H1 (cell line): ENCODE data around the gene DIPK1B. TPM values are rescaled to one million over a fixed set of nuclear protein-coding genes. Genes with fewer than 3 reads are reported as not detected.

ENCODE experiments used
- CTCF ChIA-PET: fragments of 300-600 bp; sonication (Branson Sonifier 250); formaldehyde crosslinking; loops from one replicate; lab custom pipeline; 2021; ENCODE audit not compliant: partially characterized antibody; lab: Charles Lee
- POLR2A ChIA-PET: fragments of 300-600 bp; sonication (Branson Sonifier 250); formaldehyde crosslinking; loops from one replicate; lab custom pipeline; 2021; ENCODE audit warnings: inconsistent platforms; ENCODE audit not compliant: partially characterized antibody; lab: Charles Lee
- DNase-seq, 2 experiments: peaks; one replicate each; pipeline versions ENCODE4 v3.0.0 to v3.0.0-alpha.2; 2010 to 2022; ENCODE audit warnings: low spot score in 2 of 2, low read depth in 1 of 2, mixed read lengths in 1 of 2
- FAIRE-seq: peaks from 2 replicates; lab custom pipeline; 2011; peaks lifted over from hg19 to GRCh38; lab: Jason Lieb, UNC
- H2AFZ ChIP-seq: 2 replicates; pipeline ENCODE4 v1.8.1; 2012; ENCODE audit warnings: low read length, inconsistent platforms
- H2AK5ac ChIP-seq: 2 replicates; pipeline ENCODE4 v1.6.1; 2013; ENCODE audit warnings: low read depth, low read length
- H2BK120ac ChIP-seq: replicated peaks from 2 replicates; pipeline ENCODE3; 2013; ENCODE audit warnings: low read depth, low read length, inconsistent platforms
- H2BK12ac ChIP-seq: 2 replicates; pipeline ENCODE4 v1.6.1; 2013; ENCODE audit warnings: low read depth, low read length
- H2BK15ac ChIP-seq: 2 replicates; pipeline ENCODE4 v1.6.1; 2013; ENCODE audit warnings: low read length
- H2BK20ac ChIP-seq: 2 replicates; pipeline ENCODE4 v1.6.1; 2013; ENCODE audit warnings: low read length
- H2BK5ac ChIP-seq: 2 replicates; pipeline ENCODE4 v1.6.1; 2013; ENCODE audit warnings: low read depth, low read length
- H3K14ac ChIP-seq: 2 replicates; pipeline ENCODE4 v1.6.1; 2013; ENCODE audit warnings: inconsistent platforms; ENCODE audit not compliant: insufficient read length
- H3K18ac ChIP-seq: 2 replicates; pipeline ENCODE4 v1.6.1; 2013; ENCODE audit warnings: low read length; ENCODE audit errors: extremely low read depth
- H3K23ac ChIP-seq: 2 replicates; pipeline ENCODE4 v1.6.1; 2013; ENCODE audit warnings: inconsistent platforms; ENCODE audit not compliant: insufficient read length
- H3K23me2 ChIP-seq: 2 replicates; pipeline ENCODE4 v1.6.1; 2013; ENCODE audit warnings: low read depth, low read length
- H3K27ac ChIP-seq: 2 replicates; pipeline ENCODE4 v1.6.1; 2011; ENCODE audit warnings: low read depth, low read length, inconsistent platforms
- H3K27me3 ChIP-seq, 4 experiments: replicated peaks in 1 of 4; 1 replicate in 1 of 4; 2 replicates in 3 of 4; pipeline versions ENCODE4 v1.6.1 to v1.8.1; 2011 to 2013; ENCODE audit warnings: low read length in 3 of 4, mild to moderate bottlenecking in 3 of 4, inconsistent platforms in 2 of 4, mixed read lengths in 2 of 4, moderate library complexity in 1 of 4; ENCODE audit not compliant: control insufficient read depth in 3 of 4, insufficient read depth in 3 of 4; ENCODE audit errors: extremely low read depth in 1 of 4
- H3K36me3 ChIP-seq, 4 experiments: 2 replicates each; pipeline versions ENCODE4 v1.6.1 to v1.8.1; 2011 to 2013; ENCODE audit warnings: mild to moderate bottlenecking in 4 of 4, low read length in 3 of 4, moderate library complexity in 2 of 4, control low read depth in 1 of 4, inconsistent platforms in 1 of 4; ENCODE audit not compliant: insufficient read depth in 4 of 4, control insufficient read depth in 2 of 4
- H3K4ac ChIP-seq: replicated peaks from 2 replicates; pipeline ENCODE3; 2013; ENCODE audit warnings: low read length, low read depth, mixed read lengths, inconsistent platforms; ENCODE audit not compliant: insufficient read length
- H3K4me1 ChIP-seq, 4 experiments: replicated peaks in 1 of 4; 1 replicate in 1 of 4; 2 replicates in 3 of 4; pipeline versions ENCODE4 v1.6.1 to v1.8.1; 2011 to 2013; ENCODE audit warnings: low read length in 3 of 4, inconsistent platforms in 2 of 4, mixed read lengths in 1 of 4; ENCODE audit not compliant: insufficient read depth in 4 of 4, control insufficient read depth in 3 of 4
- H3K4me2 ChIP-seq, 2 experiments: 2 replicates each; pipeline versions ENCODE4 v1.6.1 to v1.8.1; 2011 to 2013; ENCODE audit warnings: low read depth in 2 of 2, low read length in 2 of 2, control low read depth in 1 of 2, inconsistent platforms in 1 of 2, mild to moderate bottlenecking in 1 of 2; ENCODE audit not compliant: insufficient read depth in 1 of 2
- H3K4me3 ChIP-seq, 4 experiments: fragments of 200-600, 300-600 bp in 1 of 4; sonication (generic), shearing (Covaris generic), sonication (Bioruptor Twin) in 1 of 4; 2 replicates each; pipeline versions ENCODE4 v1.5.1 to v1.8.1; 2011 to 2016; ENCODE audit warnings: low read length in 4 of 4, low read depth in 3 of 4, control low read depth in 2 of 4, inconsistent platforms in 2 of 4, mild to moderate bottlenecking in 2 of 4, mixed read lengths in 1 of 4, moderate library complexity in 1 of 4; ENCODE audit not compliant: insufficient read depth in 2 of 4; ENCODE audit errors: extremely low read depth in 1 of 4
- H3K56ac ChIP-seq: replicated peaks from 2 replicates; pipeline ENCODE3; 2013; ENCODE audit warnings: low read depth, mild to moderate bottlenecking, mixed read lengths, low read length, inconsistent platforms; ENCODE audit not compliant: insufficient read length
- H3K79me1 ChIP-seq: 2 replicates; pipeline ENCODE4 v1.6.1; 2013; ENCODE audit warnings: low read depth, low read length, control low read depth
- H3K79me2 ChIP-seq, 2 experiments: 2 replicates each; pipeline versions ENCODE4 v1.6.1 to v1.8.1; 2012 to 2013; ENCODE audit warnings: low read length in 2 of 2, mild to moderate bottlenecking in 2 of 2, inconsistent platforms in 1 of 2; ENCODE audit not compliant: insufficient read depth in 2 of 2, control insufficient read depth in 1 of 2
- H3K9ac ChIP-seq, 4 experiments: replicated peaks in 1 of 4; 1 replicate in 1 of 4; 2 replicates in 3 of 4; pipeline versions ENCODE4 v1.6.1 to v1.8.1; 2011 to 2013; ENCODE audit warnings: low read depth in 3 of 4, low read length in 3 of 4, control low read depth in 2 of 4, mild to moderate bottlenecking in 2 of 4, moderate library complexity in 2 of 4, inconsistent platforms in 1 of 4; ENCODE audit errors: extremely low read depth in 1 of 4
- H3K9me3 ChIP-seq, 2 experiments: 2 replicates each; pipeline versions ENCODE4 v1.6.1 to v1.8.1; 2012 to 2013; ENCODE audit warnings: mild to moderate bottlenecking in 2 of 2, moderate library complexity in 2 of 2, control low read depth in 1 of 2, inconsistent platforms in 1 of 2, low read depth in 1 of 2, low read length in 1 of 2, mixed read lengths in 1 of 2; ENCODE audit not compliant: insufficient read depth in 2 of 2
- H4K20me1 ChIP-seq, 2 experiments: replicated peaks in 1 of 2; 2 replicates each; pipeline versions ENCODE3 to v1.8.1; 2011 to 2013; ENCODE audit warnings: inconsistent platforms in 2 of 2, low read length in 2 of 2, mild to moderate bottlenecking in 1 of 2; ENCODE audit not compliant: insufficient read depth in 2 of 2, control insufficient read depth in 1 of 2
- H4K5ac ChIP-seq: 2 replicates; pipeline ENCODE4 v1.6.1; 2013; ENCODE audit warnings: low read length, low read depth, mixed read lengths, inconsistent platforms; ENCODE audit not compliant: insufficient read length
- H4K8ac ChIP-seq: 2 replicates; pipeline ENCODE4 v1.8.0; 2013; ENCODE audit warnings: mild to moderate bottlenecking, moderate library complexity, low read length, inconsistent platforms; ENCODE audit not compliant: insufficient read depth; ENCODE audit errors: extremely low read depth
- H4K91ac ChIP-seq: replicated peaks from 2 replicates; pipeline ENCODE3; 2013; ENCODE audit warnings: low read length, mixed read lengths, inconsistent platforms; ENCODE audit not compliant: insufficient read length
- BRCA1 ChIP-seq: IDR thresholded peaks from 2 replicates; pipeline ENCODE4 v1.6.1; 2012; ENCODE audit warnings: low read depth, low read length, improper control_type of control experiment
- CEBPB ChIP-seq: IDR thresholded peaks from 2 replicates; pipeline ENCODE4 v1.6.1; 2012; ENCODE audit warnings: low read depth, low read length
- SIX5 ChIP-seq: IDR thresholded peaks from 2 replicates; pipeline ENCODE4 v1.6.1; 2011; ENCODE audit warnings: mild to moderate bottlenecking, low read depth, low read length
- SP2 ChIP-seq: IDR thresholded peaks from 2 replicates; pipeline ENCODE4 v1.6.1; 2012; ENCODE audit warnings: mild to moderate bottlenecking, low read length, inconsistent platforms
- SP4 ChIP-seq: IDR thresholded peaks from 2 replicates; pipeline ENCODE4 v1.6.1; 2012; ENCODE audit warnings: low read length, inconsistent platforms
- SRF ChIP-seq: IDR thresholded peaks from 2 replicates; pipeline ENCODE4 v1.6.1; 2011; ENCODE audit warnings: mild to moderate bottlenecking, low read depth, low read length, moderate library complexity
- YY1 ChIP-seq: IDR thresholded peaks from 2 replicates; pipeline ENCODE4 v1.6.1; 2011; ENCODE audit warnings: low read depth, mild to moderate bottlenecking, low read length
- WGBS, 2 experiments: shearing (Covaris generic) in 1 of 2; methylation state at CpG; one replicate each; pipeline versions ENCODE4 v1.1.6 to v1.1.7; 2013 to 2015; ENCODE audit warnings: low lambda C conversion rate in 2 of 2, mixed read lengths in 2 of 2, inconsistent platforms in 1 of 2, low coverage in 1 of 2, missing lambda C conversion rate in 1 of 2; ENCODE audit not compliant: insufficient replicate concordance in 2 of 2, insufficient coverage in 1 of 2, insufficient read length in 1 of 2; ENCODE audit errors: extremely low coverage in 1 of 2, missing lambda C conversion rate in 1 of 2; 5-methylcytosine and 5-hydroxymethylcytosine counted together
- polyA plus RNA-seq, 7 experiments: library from polyadenylated mRNA; depleted of rRNA in 3 of 7; stranded (reverse) in 5 of 7; unstranded in 2 of 7; fragments of >200 nt in 5 of 7; fragments of 200-250 nt in 2 of 7; gene quantifications; 1 replicate in 5 of 7; 2 replicates in 1 of 7; 4 replicates in 1 of 7; pipeline versions ENCODE4 v1.2.1 to v1.2.3, GENCODE V29; 2011 to 2013; ENCODE audit warnings: missing spikeins in 2 of 7, mixed read lengths in 2 of 7
- total RNA-seq: library from RNA; stranded (reverse); fragmentation: NEBNext Ultra II Directional; extraction: Animal tissue kit (Norgen Biotek cat#: 25700); gene quantifications from 2 replicates; pipeline ENCODE4 v1.2.1, GENCODE V29; 2021
- TF ChIP-seq, protein P1 (sequence below): IDR thresholded peaks from 2 replicates; pipeline ENCODE4 v1.6.1; 2012; ENCODE audit warnings: low read length, inconsistent platforms

DIPK1B gene
- total and polyA plus RNA-seq, 2 of the 8 experiments (the other 6 are each of a cell fraction or from before 2014, with no cell fraction given): 32.3 to 64.8 TPM

GRCh38 chr9:136756836-136757235, 44.5 kb downstream of the DIPK1B start:
- Histone ChIP-seq H2BK12ac (no peak overlapping the region), H3K4me1 (peaks cover 0 to 4% (median 0%) of the 10 kb centered on the region in 4 experiments; a peak in 1 of 7 replicates), H3K79me1 (no peaks in the 10 kb centered on the region), H3K9ac (no peak overlapping the region), H3K4me3 (no peak overlapping the region), H2BK15ac (no peak overlapping the region), H3K14ac (no peak overlapping the region), H4K91ac (no peak overlapping the region), H3K36me3 (no peaks in the 10 kb centered on the region), H3K18ac (no peak overlapping the region), H3K56ac (no peak overlapping the region), H3K23ac (no peak overlapping the region), H2BK5ac (no peak overlapping the region), H2BK120ac (no peak overlapping the region), H3K27me3 (no peaks in the 10 kb centered on the region), H4K20me1 (no peaks in the 10 kb centered on the region), H3K4me2 (no peak overlapping the region), H3K27ac (no peak overlapping the region), H3K9me3 (peaks cover 2 to 8% of the 10 kb centered on the region in 2 experiments; a peak in 1 of 4 replicates), H2BK20ac (no peak overlapping the region), H4K8ac (no peak overlapping the region), H2AFZ (no peak overlapping the region), H3K4ac (no peak overlapping the region), H3K23me2 (no peaks in the 10 kb centered on the region), H4K5ac (no peak overlapping the region), H3K79me2 (no peaks in the 10 kb centered on the region), H2AK5ac (no peak overlapping the region)
- CTCF ChIA-PET: interaction anchor here (0.9 to 3.5 kb wide), 5 partner anchors 8 to 311 kb away, joined by 3 to 42 read pairs (median 9); partner anchors contain the start of genes LCN10 and LCN6
- WGBS, 2 experiments: 88% methylated on average over 18 of the region's 18 CpGs; no CpG with 5 or more reads in 1 of the 2 experiments
- POLR2A ChIA-PET: interaction anchor here (1.9 to 3.0 kb wide), 2 partner anchors 27 to 29 kb away, joined by 8 to 26 read pairs; no protein-coding TSS in a partner anchor
- FAIRE-seq (no peak), DNase-seq (no peak)
- no peak for TF ChIP-seq BRCA1
- no peak for TF ChIP-seq SIX5
- no peak for TF ChIP-seq CEBPB
- TF ChIP-seq SRF: no peak
- TF ChIP-seq SP4: no peak
- no peak for TF ChIP-seq YY1
- no peak for TF ChIP-seq SP2
- TF ChIP-seq, protein P1, sequence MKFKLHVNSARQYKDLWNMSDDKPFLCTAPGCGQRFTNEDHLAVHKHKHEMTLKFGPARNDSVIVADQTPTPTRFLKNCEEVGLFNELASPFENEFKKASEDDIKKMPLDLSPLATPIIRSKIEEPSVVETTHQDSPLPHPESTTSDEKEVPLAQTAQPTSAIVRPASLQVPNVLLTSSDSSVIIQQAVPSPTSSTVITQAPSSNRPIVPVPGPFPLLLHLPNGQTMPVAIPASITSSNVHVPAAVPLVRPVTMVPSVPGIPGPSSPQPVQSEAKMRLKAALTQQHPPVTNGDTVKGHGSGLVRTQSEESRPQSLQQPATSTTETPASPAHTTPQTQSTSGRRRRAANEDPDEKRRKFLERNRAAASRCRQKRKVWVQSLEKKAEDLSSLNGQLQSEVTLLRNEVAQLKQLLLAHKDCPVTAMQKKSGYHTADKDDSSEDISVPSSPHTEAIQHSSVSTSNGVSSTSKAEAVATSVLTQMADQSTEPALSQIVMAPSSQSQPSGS: no peak
